Activated CD8-positive, alpha-beta memory T cell treated with anti-CD3 and anti-CD28 coated beads for 48 hours (primary cell): Measurements from ENCODE around the gene ACTL7A.
"Not testable (repeated sequence)": the region's sequence is repeated elsewhere in the genome, so short reads cannot be mapped to it uniquely, and the experiment has no call there.

Experiments used
- DNase-seq, 3 experiments: peaks; one replicate each; pipeline ENCODE4 v3.0.0-alpha.2; 2020; ENCODE audit warnings: low read depth in 2 of 3, low spot score in 2 of 3

The ACTL7A gene

DNA sequence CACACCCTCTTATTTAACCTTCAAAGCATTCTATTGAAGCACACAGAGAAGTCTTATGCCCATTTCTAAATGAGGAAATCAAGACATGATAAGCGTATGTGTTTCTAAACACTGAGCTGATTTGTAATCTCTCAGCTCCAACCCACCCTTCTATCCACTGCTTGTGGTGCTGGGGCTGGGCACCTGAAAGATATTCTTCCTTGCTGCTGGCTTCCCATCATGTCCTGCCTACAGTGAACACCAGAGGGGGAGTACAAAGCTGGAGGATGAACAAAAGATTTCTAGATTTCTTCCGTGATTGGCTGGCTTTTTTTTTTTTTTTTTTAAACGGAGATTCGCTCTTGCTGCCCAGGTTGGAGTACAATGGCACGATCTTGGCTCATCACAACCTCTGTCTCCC is 14.4 kb downstream of the ACTL7A start:
- DNase-seq: no peak

DNA sequence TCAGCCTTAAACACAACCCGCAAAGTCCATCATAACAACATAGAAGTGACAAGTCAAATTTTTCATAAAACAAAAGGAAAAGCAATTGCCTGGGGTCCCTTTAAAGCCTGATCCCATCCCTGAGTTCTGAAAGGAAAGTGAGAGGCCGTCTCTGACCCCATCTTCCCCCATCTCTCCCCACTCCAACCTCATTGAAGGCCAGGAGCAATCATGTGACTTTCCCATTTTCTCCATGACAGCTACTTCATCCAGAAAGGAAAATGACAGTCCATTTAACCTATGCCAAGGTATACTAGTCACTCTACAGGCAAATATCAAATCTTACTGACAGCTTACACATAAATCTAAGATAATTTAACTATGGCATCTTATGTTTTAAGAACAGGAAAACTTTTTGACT is 15.5 kb downstream of the ACTL7A start:
- no peak for DNase-seq

DNA sequence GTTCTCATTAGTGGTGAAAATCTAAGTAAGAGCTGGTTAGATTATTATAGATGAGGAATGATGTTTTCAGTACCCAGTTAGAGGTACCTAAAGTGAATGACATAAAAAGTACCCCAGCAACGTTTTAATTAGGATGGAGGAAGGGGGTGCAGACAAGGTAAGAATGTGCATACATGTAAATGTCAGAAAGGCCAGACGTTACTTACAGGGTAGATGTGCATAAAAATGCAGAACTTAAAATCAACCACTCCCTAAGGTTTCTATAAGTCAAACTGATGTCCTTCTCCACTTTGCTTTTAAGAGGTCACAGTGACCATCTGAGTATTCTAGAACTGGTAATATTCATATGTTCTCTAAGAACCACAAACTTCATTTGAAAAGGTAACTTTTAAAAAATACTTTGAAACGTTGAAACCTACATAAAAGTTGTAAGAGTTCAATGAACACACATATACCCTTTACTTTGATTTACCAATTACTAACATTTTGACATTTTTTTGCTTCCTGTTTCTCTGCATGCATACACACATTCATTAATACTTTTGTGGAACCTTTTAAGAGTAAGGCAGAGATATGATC is 18.8 kb downstream of the ACTL7A start:
- DNase-seq: no peak

DNA sequence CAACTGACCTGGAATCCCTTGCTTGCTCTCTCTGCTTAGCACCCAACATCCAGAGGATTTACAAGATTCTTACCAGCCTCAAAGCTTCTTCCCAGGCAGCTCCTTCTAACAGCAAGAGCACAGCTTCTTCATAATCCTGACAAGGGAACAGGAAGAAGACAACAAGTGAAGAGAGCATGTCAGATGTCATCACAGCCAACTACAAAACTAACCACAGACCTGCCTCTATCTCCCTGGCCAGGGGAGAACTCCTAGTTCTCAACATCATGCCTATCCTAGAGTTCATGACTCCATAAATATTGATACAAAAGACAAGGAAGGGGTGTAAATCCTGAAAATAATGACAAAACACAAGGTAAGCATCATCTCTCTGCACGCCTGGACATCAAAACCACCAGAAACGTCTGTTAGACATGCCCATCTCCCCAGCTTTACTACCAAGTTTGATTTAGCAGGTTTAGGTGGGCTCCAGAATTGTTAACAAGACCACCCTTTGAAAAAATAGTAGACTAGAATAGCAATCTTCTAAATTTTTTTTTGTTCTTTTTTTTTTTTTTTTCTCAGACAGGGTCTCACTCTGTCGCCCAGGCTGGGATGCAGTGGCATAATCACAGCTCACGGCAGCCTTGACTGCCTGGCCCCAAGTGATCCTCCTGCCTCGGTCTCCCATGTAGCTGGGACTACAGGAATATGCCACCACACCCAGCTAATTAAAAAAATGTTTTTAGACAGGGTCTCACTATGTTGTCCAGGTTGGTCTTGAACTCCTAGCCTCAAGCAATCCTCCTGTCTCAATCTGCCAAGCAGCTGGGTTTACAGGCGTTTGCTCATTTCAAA is 20.2 kb downstream of the ACTL7A start:
- no peak for DNase-seq

DNA sequence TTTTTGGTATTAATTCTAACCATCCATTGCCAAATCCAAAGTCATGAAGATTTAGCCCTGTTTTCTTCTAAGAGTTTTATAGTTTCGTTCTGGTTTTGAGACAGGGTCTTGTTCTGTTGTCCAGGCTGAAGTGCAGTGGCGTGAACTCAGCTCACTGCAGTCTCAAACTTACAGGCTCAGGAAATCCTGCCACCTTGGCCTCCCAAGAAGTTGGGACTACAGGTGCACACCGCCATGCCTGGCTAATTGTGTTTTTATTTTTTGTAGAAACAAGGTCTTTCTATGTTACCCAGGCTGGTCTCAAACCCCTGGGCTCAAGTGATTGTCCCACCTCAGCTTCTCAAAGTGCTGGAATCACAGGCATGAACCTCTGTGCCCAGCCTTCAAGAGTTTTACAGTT is 21.0 kb downstream of the ACTL7A start:
- DNase-seq: no peak

DNA sequence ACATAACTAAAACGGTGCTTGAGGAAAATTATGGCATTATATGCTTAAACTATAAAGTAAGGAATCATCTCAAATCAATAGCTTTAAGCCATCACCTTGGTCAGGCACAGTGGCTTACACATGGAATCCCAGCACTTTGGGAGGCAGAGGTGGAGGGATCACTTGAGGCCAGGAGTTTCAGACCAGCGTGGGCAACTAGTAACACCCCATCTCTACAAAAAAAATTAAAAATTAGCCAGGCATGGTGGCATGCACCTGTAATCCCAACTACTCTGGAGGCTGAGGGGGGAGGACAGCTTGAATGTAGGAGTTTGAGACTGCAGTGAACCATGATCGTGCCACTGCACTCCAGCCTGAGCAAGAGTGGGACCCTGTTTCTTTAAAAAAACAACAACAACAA is 22.6 kb downstream of the ACTL7A start:
- no peak for DNase-seq

DNA sequence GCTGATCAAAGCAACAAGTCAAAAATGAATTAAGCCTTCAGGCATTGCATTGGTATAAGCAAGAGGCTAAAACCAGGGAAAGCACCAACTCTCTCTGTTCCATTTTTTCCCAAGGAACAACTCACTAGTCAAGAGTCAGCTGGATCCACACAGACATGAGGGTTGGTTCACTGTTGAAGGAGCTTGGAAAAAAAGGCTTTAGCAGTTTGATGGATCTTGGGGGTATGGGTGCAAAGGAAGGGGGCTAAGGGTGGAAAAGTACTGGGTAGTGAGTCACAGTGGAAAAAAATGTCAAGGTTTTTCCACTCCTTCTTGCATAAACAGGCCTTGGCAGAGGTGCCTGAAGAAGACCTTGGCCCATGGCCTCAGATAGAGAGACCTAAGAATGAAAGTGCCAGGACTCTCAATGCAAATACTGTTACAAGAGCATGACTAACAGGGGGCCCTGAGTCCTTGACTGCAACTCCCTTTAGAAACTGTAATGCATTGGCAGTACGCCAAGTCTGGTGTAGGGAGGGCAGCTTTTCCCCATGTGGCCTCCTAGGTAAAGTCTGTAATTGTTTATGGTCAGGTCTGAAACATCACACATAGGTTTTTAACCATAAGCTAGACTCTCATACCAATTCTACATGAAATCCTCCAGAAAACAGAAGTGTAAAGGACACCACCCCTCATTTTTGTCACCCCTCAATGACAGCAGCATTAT is 23.7 kb downstream of the ACTL7A start:
- DNase-seq: peak in 2 of 3 experiments; percentile 42 to 45

DNA sequence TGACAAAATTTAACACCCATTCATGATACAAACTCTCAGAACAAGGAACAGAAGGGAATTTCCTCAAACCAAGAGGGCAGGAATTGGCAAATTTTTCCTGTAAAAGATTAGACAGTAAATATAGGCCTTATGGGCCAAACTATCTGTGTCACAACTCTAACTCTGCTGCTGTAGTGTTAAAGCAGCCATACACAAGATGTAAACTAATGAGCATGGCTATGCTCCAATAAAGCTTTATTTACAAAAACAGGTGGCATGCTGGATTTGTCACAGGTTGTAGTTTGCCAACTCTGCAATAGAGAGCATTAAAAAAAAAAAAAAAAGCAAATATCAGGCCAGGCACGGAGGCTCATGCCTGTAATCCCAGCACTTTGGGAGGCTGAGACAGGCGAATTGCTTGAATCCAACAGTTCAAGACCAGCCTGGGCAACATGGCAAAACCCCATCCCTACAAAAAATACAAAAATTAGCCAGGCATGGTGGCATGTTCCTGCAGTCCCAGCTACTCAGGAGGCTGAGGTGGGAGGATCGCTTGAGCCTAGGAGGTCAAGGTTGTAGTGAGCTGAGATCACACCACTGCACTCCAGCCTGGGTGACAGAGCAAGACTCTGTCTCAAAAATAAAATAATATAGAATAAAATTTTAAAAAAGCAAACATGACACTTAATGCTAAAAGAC is 24.7 kb downstream of the ACTL7A start:
- DNase-seq: not testable (repeated sequence)

DNA sequence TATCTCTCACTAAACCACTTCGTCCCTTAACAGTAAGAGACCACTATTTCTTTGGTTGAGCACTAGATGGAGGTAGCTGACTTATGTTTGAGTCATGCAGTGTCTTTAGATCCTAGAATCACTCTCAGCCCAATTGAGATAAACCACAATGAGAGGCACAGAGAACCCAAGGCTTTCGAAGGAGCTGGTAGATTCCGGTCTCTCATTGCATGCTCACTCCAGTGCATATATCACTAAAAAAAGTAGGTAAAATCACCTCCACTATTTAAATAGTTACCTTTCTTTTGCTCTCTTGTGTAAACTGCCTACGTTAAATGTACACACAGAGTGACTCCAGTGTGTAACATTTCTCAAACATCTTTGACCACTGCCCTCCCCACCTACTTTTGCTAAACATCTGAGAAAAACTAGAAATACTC is 27.6 kb downstream of the ACTL7A start:
- DNase-seq: no peak

DNA sequence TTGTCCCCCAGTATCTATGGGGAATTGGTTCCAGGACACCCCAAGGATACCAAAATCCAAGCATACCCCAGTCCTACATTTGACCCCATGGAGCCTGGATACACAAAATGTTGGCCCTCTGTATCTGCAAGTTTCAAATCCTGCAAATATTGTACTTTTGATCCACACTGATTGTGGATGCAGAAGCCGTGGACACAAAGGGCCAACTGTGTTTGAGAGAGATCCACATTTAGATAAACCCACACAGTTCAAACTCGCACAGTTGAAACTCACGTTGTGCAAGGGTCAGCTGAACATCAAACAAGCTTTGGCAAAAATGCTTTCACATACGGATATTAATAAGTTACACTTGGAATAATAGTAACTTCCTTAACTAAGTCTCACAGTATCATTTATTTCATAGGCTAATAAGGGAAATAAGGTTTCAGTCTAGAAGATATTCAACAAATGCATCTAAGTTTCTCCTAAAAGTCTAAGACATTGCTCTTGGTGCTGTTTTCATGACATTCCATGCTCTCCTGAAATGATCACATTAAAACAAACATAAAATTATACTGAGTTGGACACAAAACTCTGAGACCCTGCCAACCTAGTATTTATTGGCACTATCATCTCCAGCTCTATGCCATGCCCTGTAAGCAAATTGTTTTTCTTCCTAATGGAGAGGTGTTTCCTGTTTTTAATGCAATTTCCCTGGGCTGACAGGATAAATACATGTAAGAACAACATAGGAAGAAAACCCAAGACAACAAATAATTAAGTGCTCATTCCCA is 32.3 kb downstream of the ACTL7A start:
- no peak for DNase-seq

DNA sequence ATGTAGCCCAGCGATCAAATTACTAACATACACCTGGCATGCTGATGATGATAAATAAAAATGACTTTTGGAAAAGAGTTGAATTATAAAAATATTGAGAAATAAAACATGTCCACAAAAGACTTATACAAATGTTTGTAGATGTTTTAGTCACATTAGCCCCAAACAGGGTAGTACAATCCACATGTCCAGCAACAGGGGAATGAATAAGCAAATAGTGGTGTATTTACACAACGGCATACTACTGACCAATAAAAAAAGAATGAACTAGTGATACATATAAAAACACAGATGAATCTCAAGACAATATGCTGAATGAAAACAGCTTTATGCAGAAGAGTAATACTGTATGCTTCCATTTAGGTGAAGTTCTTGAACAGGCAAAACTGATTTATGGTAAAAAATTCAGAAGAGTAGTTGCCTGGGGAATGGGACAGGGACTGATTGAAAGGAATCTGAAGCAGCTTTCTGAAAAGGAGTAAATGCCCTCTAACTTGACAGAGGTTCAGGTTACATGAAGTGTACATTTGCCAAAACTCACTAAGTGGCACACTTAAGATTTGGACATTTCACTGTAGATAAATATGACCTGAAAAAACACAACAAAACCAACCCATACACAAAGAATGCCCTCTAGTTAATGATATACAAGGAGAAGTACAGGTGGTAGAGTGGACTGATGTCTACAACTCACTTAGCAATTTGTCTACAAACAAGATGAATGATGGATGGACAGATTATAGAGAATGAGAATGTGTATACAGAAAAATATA is 35.4 kb downstream of the ACTL7A start:
- DNase-seq: no peak

DNA sequence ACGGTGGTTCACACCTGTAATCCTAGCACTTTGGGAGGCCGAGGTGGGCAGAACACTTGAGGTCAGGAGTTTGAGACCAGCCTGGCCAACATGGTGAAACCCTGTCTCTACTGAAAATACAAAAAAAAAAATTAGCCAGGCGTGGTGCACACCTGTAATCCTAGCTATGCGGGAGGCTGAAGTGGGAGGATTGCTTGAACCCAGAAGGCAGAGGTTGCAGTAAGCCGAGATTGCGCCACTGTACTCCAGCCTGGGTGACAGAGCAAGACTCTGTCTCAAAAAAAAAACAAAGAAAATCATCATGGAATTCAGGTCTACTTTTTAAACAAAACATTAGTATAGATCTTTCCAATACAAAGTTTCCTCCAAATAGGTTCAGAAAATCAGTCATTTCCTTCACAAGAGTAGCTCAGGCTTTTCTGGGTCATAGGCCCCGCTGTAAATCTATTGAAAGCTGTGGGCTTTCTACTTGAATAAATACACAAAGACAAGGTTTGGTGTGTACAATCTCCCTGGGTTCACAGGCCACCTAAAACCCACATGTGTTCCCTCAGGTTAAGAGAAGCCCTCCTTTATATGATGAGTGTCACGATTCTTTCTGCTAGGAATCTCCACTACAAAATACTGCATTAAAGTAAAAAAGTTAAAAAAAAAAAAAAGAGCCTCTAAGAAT is 37.1 kb downstream of the ACTL7A start:
- DNase-seq: not testable (repeated sequence)

DNA sequence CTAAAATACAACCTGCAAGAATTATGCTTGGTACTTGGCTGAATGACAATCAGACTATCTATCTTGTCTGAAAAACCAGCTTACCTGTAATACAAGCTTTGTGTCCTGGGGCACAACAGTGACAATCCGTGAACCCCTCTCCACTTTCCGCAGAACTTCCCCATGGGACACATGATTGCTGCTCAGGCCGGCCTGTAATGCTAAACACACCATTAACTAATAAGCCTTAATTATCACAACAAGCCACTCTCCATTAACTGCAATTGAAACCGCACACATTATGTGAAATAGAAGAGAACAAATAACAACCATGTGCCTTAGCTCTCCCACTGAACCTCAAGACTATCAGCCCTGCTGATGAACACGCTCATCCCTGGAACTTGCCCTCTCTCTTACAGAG is 38.1 kb downstream of the ACTL7A start:
- no peak for DNase-seq

DNA sequence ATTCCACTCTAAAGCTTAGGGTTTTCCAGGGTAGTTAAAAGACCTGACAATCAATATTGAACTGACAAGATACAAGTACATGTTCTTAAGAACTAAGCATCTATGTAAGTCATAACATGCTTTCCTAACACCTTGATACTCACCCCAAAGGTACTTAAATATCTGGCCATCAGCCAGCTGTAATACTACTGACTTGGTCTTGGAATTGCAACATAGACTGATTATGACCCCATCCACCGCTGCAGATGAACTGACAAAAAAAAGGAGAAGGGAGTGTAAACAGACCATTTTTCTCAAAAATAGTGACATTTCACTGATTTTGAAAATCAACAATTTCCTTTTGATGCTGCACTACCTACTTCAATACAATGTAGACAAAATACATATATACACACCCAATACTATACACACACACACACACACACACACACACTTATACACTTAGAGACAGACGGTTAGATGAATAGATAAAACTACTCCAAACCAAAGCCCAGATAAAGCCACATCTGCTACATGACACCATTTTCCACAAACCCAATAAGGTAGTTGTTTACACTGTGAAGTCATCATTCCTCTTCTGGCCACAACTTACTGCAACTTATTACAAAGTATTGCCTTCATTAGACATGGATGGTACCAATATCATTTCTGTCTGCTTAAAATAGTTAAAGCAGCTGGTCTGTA is 41.5 kb downstream of the ACTL7A start:
- no peak for DNase-seq

DNA sequence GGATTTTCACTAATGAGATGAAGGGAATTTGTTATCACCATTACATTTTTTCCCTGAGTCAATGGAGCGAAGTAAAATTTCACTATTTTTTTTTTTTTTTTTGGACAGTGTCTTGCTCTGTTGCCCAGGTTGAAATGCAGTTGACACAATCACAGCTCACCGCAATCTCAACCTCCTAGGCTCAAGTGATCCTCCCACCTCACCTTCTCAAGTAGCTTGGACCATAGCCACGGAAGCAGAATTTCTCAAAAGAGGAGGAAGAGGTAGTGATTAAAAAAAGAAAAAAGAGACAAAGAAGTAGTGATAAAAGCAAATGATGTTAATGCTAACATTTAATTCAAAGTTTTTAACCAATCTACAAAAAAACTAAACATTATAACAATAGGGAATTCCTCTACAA is 42.1 kb downstream of the ACTL7A start:
- DNase-seq: no peak

DNA sequence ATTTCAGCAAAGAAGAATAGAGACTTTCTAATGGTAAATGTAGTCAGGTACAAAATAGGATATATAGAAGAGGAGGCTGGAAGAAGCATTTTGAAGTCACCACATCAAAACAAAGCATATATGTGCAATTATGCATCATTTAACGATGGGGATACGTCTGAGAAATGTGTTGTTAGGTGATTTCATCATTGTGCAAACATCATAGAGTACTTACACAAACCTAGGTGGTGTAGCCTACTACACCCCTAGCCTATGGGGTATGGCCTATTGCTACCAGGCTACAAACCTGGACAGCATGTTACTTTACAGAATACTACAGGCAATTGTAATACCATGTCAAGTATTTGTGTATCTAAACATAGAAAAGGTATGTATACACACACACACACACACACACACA is 43.4 kb downstream of the ACTL7A start:
- no peak for DNase-seq

DNA sequence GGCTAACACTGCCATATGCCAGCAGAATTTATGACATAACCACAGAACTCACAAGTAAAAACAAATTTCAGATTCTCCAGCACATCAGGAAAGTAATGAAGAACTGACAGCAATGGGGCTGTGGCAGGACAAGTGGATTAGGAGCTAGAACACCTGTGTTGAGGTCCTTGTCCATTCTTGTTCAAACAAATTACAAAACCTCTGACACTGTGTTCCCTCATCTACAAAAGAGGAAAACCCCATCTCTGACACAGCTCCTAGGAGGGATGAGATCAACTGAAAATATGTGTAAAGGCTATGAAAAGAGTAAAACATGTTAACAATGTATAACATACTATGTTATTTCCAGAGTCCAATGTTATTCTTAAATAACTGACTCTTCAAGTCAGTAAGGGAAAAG is 48.3 kb downstream of the ACTL7A start:
- no peak for DNase-seq

DNA sequence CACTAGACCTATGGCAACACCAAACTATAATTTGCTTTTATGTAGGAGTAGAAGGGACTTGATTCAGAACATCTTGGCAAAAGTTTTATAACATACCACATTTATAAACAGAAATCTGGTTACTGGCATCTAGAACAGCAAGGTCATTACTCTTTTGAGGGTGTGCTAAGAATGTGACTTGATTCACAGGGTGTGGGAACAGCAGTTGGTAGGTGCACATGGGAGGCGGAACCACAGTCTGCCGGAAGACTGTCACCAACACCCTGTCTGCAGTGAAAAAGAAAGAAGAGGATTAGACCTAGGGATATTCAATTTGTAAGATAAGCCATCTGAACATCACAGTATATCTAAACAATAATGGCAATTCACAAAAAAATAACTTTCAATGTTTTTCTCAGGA is 48.8 kb downstream of the ACTL7A start:
- no peak for DNase-seq

DNA sequence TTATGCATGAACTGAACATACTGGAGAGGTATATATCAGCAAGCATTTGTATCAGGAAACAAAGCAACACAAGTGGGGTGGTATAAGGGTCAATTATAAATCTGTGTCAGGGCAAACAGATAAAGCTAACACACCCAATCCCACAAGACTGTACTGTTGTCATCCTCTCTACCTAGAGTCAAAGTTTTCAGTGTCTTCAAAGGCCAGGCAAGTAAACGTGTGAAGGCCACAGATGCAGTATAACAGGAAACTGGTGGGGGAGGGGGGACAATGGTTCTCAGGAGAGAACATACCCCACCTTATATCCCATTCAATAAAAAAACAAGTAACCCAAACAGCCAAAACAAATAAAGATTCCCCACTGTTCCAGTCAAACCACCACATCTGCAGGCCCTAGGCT is 49.8 kb downstream of the ACTL7A start:
- DNase-seq: no peak
